Measurements from ENCODE around the gene SSTR4.

SSTR4 gene

DNA sequence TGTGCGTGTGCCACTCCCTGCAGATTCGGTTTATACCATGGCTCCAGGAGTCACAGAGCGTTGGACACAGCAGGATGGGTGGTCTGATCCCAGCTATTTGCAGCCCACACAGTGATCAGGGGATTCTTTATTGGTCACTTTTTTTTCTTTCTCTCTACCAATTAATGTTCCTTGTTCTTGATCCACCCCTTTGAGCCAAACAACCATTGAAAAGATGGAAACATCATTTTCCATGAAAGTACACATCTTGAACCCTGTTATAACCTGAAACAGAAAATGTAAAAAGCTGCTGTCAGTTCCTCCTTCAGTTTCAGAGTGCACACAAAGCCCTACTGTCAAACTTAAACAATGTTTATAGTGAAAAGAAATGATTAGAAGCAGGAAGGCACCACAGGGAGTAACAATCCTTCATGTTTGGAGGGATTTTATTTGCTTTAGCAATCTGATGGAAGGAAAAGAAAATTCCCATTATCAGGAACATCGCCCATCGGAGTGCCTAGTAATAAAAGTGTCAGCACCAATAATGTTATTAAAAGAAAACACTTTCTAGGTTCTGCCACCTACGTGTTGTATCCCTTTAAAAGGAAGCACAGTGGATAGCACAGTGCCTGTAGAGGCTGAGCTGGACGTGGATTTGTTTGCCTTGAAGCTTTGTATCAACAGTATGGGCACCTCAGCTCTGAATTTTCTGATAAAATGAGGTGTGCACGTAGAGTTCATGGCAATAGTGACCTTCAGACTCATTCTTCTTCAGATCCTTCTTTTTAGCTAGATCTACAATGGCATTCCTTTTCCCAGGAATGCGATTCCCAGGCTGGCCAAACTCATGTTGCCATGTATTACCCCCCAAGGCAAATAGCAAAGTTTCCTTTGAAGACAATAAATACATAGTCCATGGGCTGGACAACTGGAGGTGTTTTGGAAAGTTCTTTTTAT lies 30.4 kb downstream of the SSTR4 start:
- DNase-seq (ENCODE audit: low read depth in 3 of 3) = no peak

- DNase-seq (ENCODE audit: low read depth in 3 of 3) = no peak
Observed at GRCh38 chr20:23066772-23067171, 31.7 kb downstream of the SSTR4 start.

DNA sequence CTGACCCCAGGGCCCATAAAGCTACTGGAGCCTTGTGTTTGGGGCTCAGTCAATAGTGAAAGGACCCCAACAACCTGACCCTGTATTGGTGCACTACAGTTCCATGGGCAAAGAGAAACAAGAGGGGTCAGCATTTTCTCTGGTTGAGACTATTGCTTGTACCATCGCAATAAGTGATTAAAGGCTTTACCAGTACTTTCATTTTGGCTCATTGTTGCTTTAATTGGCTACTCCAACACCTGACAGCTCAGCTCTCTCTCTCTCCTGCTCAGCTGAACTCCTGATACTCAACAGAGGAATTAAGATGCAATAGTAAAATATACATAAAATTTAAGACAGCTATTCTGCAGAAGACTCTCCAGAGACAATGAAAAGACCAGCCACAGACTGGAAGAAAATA lies 33.2 kb downstream of the SSTR4 start:
- DNase-seq (ENCODE audit: low read depth in 3 of 3) = no peak

DNA sequence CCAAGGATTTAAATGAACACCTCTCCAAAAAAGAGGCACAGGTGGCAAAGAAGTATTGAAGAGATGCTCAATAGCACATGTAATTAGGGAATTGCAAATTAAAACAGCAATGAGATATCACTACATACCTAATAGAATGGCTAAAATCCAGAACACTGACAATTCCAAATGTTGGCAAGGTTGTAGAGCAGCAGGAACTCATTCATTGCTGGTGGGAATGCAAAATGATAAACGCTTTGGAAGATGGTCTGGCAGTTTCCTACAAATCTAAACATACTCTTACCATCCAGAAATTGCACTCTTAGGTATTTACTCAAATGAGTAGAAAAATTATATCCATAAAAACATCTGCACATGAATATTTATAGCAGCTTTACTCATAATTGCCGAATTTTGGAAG lies 34.0 kb downstream of the SSTR4 start:
- no peak for DNase-seq (ENCODE audit: low read depth in 3 of 3)

GRCh38 chr20:23071398-23071797 lies 36.3 kb downstream of the SSTR4 start:
- no peak for DNase-seq (ENCODE audit: low read depth in 3 of 3)

DNA sequence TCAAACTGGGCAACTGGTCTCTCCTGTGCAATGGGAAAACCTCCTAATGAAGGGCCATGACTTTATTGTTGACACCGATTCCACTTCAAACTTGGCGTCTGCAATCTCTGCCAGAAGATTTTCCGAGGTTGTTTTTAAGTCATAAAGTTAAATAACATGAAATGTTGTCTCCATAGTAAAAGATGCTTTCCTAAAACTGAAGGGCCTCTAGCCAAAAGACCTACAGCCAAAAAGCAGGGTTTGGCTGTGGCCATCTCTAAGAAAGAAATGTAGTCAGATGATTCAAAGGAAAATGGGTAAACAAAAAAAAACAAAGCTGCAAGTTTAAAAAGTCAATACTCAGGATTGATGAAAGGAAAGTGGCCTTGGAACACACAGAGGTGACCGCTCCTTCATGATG lies 36.9 kb downstream of the SSTR4 start:
- DNase-seq (ENCODE audit: low read depth in 3 of 3) = no peak

DNA sequence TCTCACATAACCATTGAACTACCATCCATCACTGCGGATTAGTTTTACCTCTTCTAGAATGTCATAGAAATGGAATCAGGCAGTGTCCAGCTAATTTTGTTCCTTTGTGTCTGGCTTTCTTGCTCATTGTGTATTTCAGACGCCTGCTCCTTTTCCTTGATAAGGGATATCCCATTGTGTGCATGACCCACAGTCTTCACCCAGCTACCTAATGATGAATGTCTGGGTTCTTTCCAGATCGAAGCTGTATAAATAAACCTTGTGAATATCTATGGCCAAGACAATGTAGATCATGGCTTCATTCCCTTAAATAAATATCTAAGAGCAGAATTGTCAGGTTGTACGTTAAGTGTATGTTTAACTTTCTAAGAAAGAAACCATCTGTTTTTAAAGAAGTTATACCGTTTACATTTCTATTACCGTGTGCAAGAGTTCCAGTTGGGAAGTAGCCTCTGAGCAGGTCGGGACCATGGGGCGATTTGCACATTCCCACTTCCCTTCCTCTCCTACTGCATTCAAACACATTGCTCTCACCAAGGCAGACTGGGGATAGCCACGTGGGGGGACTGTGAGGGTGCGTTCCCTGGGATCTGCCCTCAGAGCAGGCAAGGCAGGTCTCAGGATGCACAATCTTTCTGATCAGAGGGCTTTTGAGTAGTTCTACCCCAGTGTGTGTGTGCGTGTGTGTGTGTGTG lies 37.9 kb downstream of the SSTR4 start:
- no peak for DNase-seq (ENCODE audit: low read depth in 3 of 3)

DNA sequence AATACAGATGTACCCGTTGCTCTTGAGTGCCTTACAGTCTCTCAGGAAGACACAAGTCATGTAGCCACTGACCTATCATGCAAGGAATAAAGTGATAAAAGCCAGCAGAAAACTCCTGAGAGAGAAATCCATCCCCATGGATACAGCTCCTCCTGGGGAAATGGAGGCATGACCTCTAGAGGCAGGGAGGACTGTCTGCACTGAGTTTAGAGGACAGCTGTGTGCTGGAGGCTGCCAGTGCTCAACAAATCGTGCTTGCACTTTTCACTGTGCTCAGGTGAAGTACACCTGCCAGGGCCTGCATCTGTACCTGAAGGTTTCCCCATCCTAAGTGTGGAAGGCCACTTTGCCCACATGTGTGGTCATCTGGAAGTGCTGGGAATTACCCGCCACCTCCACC lies 38.9 kb downstream of the SSTR4 start:
- no peak for DNase-seq (ENCODE audit: low read depth in 3 of 3)

DNA sequence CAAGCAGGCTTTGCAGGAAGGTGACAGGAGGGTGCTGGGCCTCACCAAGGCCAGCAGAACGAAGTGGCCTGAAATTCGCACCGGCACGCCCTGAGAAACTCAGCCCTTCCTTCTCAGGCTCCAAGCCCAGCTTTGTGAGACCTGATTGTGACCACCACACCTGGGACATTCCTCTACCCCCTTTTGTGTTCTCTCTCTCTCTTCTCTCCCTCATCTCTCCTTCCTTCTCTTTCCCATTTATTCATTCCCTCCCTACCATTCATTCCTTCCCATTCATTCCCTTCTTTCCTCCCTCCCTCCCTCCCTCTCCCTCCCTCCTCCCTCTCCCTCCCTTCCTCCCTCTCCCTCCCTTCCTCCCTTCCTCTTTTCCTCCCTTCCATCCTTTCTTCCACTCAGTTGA lies 42.2 kb downstream of the SSTR4 start:
- DNase-seq (ENCODE audit: low read depth in 3 of 3) = no peak

- DNase-seq (ENCODE audit: low read depth in 3 of 3) = no peak
Observed at GRCh38 chr20:23078351-23079015, 43.4 kb downstream of the SSTR4 start.

GRCh38 chr20:23079016-23079351 lies 43.9 kb downstream of the SSTR4 start:
- DNase-seq (ENCODE audit: low read depth in 3 of 3) = no peak

DNA sequence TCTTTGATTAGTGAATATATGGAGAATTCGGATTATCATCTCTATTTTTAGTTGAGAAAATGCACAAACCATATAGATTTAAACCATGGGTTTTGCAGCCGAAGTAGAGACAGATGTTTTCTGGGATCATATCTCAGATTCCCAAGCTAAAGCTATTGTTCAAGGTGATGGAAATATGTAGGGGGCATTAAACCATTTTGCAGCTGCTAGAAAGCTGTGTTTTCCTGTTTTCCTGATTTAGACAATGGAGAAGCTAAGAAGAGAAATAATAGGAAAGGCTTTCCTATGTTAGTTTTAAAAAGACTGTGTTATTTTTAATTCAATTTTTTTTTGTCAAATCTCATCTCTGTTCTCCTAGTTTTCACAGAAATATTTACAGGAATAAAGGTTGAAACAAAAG lies 44.8 kb downstream of the SSTR4 start:
- DNase-seq (ENCODE audit: low read depth in 3 of 3) = no peak

- DNase-seq (ENCODE audit: low read depth in 3 of 3) = no peak
Observed at GRCh38 chr20:23080521-23080920, 45.4 kb downstream of the SSTR4 start.

- no peak for DNase-seq (ENCODE audit: low read depth in 3 of 3)
Observed at GRCh38 chr20:23081263-23081819, 46.2 kb downstream of the SSTR4 start.

DNA sequence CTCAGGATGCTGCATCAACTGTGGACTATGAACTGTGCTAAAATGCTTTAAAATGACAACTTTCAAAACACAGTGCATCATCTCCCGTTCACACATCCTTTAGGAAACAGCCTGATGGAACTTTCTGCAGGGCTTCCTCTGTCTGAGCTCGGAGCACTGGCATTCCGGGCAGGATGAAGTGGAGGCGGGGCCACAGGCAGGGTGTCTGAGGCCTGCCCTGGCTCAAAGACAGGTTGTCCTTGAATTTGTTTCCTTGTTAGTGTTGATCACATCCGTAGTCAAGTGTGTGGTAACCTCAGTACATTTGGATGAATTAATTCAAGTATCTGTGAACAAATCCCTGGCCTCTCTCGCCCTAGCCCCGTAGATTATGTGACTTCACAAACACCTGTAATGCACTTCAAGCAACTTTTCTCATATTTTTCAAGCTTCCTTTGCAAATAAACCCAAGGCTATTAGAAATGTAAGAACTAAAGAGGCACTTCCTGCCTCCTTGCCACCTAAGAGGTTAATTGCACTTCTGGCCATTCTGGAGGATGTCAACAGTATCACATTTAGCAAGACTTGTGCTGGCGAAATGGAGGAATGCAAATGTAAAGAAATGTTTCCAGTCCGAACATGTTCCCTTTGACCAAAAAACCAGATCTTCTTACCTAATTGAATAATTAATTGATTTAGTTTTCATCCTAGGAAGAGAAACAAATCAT lies 47.9 kb downstream of the SSTR4 start:
- DNase-seq (ENCODE audit: low read depth in 3 of 3) = no peak

DNA sequence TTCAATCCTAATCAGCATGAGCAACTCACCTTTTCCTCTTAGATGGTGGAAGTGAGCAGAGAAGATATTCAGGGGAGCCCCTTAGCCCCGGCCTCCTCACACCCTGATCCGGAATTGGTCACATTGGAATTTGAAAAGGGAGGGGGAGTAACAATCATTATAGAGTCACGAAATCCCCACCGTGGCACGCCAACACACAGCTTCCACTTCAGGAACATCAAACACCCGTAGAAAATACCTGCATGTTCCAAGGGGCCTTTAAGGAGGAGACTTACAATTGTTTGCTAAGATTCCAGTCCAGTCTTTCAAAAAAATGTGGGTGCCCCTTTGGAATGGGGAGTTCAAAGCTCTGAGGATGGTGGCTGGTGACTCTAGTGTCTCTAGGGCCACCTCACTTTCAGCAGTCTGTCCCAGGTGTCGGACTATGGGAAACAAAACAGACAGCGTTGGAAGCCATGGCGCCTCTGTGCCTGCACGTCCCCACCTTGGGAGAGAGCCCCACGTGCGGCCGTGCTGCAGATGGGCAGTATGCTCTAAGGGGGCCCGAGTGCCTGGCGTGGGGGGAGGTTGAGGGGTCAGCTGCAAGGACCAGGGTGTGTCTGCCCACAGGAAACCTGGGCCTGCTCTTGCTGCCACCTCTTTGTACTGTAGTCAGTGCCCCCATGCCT lies 48.6 kb downstream of the SSTR4 start:
- no peak for DNase-seq (ENCODE audit: low read depth in 3 of 3)

- no peak for DNase-seq (ENCODE audit: low read depth in 3 of 3)
Observed at GRCh38 chr20:23084282-23084844, 49.3 kb downstream of the SSTR4 start.

GRCh38 chr20:23084845-23085365 lies 49.8 kb downstream of the SSTR4 start:
- DNase-seq (ENCODE audit: low read depth in 3 of 3) = no peak

GRCh38 chr20:23085436-23086055 lies 50.4 kb downstream of the SSTR4 start:
- DNase-seq (ENCODE audit: low read depth in 3 of 3) = no peak

DNA sequence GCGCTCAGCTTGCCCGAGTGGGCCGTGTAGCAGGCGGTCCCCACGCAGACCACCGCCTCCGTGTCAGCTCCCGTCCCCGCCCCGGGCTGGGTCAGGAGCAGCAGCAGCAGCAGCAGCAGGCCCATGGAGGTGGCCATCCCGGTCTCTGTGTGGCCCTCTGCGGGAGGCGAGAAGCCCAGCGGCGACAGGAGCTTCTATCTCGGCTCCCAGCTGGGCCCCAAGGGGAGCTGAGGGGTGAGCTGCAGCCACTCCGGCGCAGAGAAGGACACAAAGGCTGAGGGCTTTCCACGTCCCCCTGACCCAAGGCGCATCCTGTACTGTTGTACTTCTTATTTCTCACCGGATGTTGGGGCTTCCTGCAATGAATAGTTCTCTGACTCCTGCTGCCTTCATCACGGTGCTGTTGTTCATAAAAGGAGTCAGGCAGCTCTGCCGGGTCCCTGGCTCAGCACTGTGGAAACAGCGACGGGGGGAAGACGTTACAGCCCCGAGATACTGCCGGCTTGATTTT lies 51.0 kb downstream of the SSTR4 start, which contains the start of gene CD93:
Gene CD93, minus strand, starts transcription at position 269 of the 511 bp plus-strand sequence. Its CDS starts 132 bp downstream, at position 137.
- no peak for DNase-seq (ENCODE audit: low read depth in 3 of 3)
